NCI-H1092 treated with DMSO at 0.1 percent for 48 hours (cell line): Measurements from ENCODE around the gene NUS1.
A peak's percentile ranks its signal among the peaks of the same experiment; 100 is the strongest.
"Not testable (repeated sequence)": the region's sequence is repeated elsewhere in the genome, so short reads cannot be mapped to it uniquely, and the experiment has no call there.

Experiments
- DNase-seq: peaks from one replicate; lab custom pipeline; 2025; lab: John Stamatoyannopoulos, UW

NUS1 gene

GRCh38 chr6:117674991-117675657 lies at the start of gene NUS1:
Gene NUS1 (plus strand): TSS chr6:117675469. CDS start chr6:117675671, 202 bp downstream.
- DNase-seq, result peak; percentile 92

DNA sequence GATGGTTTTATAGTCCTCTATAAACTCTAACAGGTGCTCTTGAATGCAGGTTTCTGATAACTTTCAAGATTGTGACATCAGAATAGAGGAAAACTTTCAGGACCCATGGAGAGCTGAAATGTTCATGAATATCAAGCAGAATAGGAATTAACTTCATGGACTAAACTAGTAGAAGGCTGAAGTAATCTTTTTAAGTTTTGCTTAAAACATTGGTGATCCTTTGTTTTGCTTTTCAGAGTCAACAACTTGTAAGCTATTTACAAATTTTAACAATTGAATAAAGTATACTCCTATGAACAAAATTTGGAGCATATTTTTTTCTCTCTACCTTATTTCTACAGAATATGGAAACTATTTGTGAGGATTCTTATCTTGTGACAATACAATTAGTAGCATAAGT lies 47.7 kb upstream of the NUS1 start:
- no peak for DNase-seq

GRCh38 chr6:117629119-117629660 lies 46.1 kb upstream of the NUS1 start:
- DNase-seq, result no peak

DNA sequence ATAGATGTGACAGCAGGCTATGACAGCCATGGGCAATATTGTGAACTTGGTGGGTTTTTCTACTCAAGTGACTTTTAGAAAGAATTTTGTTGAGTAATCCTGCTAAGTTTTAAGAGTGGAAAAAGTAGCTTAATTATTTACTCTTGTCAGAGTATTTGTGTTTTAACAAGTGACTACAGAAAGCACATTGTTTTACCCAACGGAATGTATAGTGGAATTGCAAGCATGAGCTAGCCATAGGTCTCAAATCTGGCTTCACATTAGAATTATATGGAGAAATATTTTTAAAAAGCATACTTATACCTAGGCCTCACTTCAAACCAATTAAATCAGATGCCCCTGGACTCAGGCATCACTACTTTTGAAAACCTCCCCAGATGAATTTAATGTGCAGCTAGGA lies 37.5 kb upstream of the NUS1 start:
- DNase-seq, result no peak

GRCh38 chr6:117642976-117643375 lies 32.3 kb upstream of the NUS1 start:
- DNase-seq, result no peak

- not testable (repeated sequence) for DNase-seq
Observed at GRCh38 chr6:117651984-117652383, 23.3 kb upstream of the NUS1 start.

DNA sequence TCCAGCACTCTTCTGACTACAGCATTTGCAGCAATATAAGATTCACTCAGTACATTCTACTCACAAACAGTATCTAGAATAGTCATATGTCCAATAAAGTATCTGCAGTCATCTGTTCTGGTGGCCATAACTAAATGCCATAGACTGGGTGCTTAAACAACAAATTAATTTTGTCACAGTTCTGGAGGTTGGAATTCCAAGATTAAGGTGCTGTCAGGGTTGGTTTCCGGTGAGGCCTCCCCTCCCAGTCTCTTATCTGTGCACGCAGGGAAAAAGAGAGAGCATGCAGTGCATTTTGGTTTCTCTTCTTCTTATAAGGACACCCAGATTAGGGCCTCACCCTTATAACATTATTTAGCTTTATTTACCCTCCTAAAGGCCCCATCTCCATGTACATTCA lies 21.3 kb upstream of the NUS1 start:
- DNase-seq, result no peak

GRCh38 chr6:117655380-117655779 lies 19.9 kb upstream of the NUS1 start:
- DNase-seq, result no peak

GRCh38 chr6:117666881-117667280 lies 8.4 kb upstream of the NUS1 start:
- no peak for DNase-seq

DNA sequence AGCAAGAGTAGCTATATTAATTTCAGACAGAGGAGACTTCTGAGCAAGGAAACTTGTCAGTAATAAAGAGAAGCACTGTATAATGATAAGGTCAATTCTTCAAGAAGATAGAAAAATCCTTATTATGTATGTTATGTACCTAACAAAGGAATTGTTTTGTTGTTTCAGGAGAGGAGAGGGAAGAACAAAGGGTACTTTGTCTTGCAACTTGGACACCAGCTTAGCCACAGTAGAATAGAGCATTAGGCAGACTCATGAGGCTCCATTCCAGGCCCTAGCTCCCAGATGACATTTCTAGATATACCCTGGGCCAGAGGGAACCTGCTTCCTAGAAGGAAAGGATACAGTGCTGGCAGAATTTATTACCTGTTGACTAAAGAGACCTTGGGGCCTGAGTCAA lies 6.5 kb upstream of the NUS1 start:
- DNase-seq, result no peak

DNA sequence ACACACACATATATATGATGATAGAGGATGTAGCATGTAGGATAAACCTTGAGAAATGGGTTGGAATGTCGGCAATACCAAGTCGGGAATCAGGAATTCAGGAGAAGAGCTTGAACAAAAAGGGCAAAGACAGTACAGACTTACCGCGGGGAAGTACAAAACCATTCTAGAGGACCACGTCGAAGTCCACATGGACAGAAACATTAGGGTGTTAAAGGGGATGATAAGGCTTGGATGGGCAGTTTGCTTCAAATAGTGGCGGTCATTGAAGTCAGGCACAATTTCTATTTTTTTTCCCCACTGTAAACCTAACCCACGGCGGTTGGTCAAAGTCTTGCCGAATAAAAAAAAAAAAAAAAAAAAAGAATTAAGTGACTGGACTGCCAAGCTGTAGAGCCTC lies 766 bp upstream of the NUS1 start:
- no peak for DNase-seq

GRCh38 chr6:117675658-117676301 lies 511 bp downstream of the NUS1 start:
- DNase-seq, result not testable (repeated sequence)

DNA sequence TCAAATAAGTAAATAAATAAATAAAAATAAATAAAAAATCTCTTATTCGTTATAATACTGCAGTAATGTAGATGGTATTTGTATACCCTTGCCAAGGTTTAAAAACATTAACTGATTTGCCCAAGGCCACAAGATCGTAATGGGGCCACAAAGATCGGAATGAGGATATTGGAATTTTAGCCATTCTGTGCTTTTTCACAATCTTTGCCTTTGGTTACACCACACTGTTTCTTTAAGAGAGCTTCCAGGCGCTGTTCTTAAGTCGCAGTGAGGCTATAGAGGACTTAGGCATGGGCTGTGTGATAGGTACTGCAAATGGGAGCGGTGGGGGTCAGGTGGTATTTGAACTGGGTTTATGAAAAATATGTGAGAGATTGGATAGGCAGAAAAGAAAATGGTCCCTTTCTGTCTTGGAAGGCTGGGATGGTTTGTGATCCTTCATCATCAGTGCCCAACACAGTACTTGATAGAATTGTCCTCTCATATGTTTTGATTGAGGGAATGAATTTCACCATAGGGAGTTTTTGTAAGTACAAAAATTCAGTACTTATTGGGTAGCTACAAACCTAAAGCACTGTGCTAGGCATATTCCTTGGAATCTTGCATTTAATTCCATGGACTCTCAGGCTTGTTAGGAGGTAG lies 1.4 kb downstream of the NUS1 start:
- DNase-seq, result no peak

GRCh38 chr6:117677553-117678141 lies 2.4 kb downstream of the NUS1 start:
- no peak for DNase-seq

DNA sequence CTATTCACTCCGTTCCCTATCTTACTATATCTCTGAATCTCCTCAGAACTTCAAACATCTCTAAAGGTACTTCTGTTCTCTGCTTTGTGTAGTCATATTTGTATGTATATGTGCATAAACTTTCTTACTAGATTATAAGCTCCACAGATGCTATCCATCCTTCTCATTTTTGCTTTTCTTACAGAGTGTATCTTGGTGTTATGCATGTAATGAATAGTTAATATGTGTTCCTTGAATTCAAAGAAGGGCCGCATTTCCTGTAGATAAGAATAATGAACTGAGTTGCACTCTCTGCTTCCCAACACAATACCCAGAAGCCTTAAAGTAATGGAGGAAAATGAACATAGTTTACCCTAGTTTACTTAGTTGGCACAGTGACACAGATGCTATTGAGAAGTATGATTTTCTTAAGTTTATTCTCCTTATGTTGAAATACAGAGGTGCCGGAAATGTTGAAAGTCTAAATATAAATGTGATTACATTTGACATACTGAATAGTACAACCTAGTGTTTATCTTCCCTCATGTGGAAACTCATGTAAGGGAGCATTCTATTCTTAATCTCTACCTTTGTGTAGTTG lies 6.0 kb downstream of the NUS1 start:
- DNase-seq, result no peak

DNA sequence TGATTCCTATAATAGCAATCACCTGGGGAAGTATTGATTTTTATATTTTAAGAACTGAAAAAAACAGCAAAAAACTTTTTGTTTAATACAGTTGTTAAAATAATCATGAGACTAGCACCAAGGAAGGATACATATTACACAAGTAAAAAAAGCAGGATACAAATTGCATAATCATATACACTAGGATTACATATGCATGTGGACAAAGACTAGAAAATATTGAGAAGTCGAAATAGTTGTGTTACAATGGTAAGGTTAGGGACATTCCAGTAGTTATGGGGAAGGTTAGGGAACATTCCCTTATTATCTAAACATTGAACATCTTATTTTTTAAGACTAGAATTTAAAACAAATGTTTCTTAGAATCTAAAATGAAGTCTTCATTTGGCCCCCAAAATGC lies 9.5 kb downstream of the NUS1 start:
- DNase-seq, result no peak

DNA sequence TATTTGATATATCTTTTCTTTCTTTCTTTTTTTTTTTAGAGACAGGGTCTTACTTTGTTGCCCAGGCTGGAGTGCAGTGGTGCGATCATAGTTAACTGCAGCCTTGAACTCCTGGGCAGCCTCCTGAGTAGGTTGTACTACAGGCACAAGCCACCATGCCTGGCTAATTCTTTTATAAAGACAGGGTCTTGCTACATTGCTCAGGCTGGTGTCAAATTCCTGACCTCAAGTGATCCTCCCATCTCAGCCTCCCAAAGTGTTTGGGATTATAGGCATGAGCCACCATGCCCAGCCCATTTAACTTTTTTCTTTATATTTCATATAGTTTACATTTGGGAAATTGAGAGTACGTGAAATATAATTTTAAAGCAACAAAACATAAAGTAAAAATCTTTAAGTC lies 10.1 kb downstream of the NUS1 start:
- DNase-seq, result no peak

DNA sequence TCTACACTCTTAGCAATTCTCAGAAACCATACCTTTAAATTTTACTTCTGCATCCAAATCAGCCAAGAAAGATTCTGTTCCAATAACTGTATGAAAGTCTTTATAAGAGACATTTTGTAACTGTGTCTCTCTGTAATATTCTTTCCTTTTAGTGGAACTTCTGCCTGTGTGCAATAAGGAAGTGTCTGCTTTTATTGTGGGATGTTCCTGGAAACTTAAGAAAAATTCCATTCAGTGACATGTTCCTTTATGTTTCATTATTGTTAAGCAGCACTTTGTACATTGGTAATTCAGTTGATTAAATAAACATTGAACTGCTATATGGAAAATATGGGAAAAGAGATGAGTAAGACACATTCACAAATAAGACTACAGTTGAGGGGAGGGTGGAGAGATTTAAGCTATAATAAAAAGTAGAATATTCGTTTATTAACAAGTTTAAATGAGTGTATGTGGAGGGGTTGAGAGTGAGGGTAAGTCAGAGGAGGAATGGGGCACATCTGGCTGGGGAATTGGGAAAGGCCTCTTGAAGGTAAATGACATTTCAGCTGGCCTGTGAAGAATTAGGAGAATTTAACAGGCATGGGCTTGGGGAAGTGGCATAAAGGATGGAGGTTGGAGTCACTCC lies 11.9 kb downstream of the NUS1 start:
- DNase-seq, result no peak

- not testable (repeated sequence) for DNase-seq
Observed at GRCh38 chr6:117689584-117689983, 14.3 kb downstream of the NUS1 start.

DNA sequence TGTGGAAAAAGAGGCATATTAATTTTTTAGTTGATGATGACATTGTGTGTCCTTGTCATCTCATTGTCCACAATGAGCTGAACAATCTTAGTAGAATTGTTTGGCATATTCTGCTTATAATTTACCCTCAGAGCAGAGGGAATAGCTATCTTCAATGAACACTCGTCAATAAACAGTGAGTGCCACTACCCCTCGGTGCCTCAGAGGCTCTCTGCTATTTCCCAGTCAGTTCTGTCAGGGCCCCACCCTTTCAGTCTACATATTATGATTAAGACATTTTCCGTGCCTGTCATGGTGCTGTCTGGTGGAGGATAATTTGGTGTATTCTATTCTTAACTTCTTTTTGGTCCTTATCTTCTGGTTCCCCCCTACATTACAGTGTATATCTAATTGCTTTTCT lies 31.2 kb downstream of the NUS1 start:
- no peak for DNase-seq

DNA sequence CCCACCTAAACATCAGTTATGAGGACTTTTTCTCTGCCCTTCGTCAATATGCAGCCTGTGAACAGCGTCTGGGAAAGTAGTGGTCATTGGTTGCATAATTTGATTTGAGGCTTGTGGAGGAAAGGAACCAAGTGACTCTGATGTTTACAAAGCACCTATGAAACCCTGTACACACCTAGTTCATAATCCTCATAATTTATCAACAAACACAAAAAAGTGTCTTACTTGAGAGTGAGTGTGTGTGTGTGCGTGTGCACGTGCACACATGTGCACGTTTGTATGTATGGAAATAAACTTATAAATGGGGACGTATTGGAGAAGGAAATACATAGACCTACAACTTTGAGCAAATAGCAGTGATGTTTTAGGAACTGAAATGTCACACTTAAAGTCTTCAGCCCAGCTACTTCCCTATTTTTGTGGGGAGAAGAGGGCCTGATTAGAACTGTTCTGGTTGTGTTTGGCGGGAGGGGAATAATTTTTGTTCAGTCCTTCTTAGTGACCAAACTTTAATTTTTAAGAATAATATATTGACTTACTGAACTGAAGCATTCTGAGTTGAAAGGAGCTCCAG lies 31.8 kb downstream of the NUS1 start:
- not testable (repeated sequence) for DNase-seq

GRCh38 chr6:117711369-117711768 lies 36.1 kb downstream of the NUS1 start:
- DNase-seq, result no peak
